GM12878 (cell line): ENCODE measurements around the gene PDS5A. TPM values are rescaled to one million over a fixed set of nuclear protein-coding genes. Genes with fewer than 3 reads are reported as not detected.
A peak's percentile ranks its signal among the peaks of the same experiment; 100 is the strongest.

Experiments used
- ATAC-seq: fragments of 200-7000 bp; cut with Tn5 transposase; 3 replicates; pipeline ENCODE4 v1.9.1; 2020; ENCODE audit warnings: mild to moderate bottlenecking, moderate library complexity
- BruUV-seq: library from RNA; stranded (reverse); fragments of 400-500 nt; replicated peaks from 2 replicates; lab custom pipeline; 2021; lab: Mats Ljungman, UMichigan
- CTCF ChIA-PET: fragments of 300-600 bp; sonication (Branson Sonifier 250); formaldehyde crosslinking; extraction: SDS; loops from one replicate; lab custom pipeline; 2021; ENCODE audit warnings: inconsistent platforms; lab: Yijun Ruan, JAX
- POLR2A ChIA-PET: fragments of 350-600 bp; formaldehyde crosslinking; extraction: SDS; loops from one replicate; lab custom pipeline; 2021; ENCODE audit warnings: inconsistent platforms; lab: Charles Lee
- RAD21 ChIA-PET: fragments of 300-600 bp; sonication (Branson Sonifier 250); formaldehyde crosslinking; loops from one replicate; lab custom pipeline; 2023; ENCODE audit warnings: antibody characterized with exemption; ENCODE audit not compliant: unreplicated experiment; lab: Charles Lee
- SMC1A ChIA-PET: fragments of 300-600 bp; sonication (Branson Sonifier 250); formaldehyde crosslinking; loops from one replicate; lab custom pipeline; 2023; ENCODE audit not compliant: unreplicated experiment, uncharacterized antibody; lab: Charles Lee
- DNase-seq: peaks from one replicate; pipeline ENCODE4 v3.0.0-alpha.2; 2011; ENCODE audit warnings: low read depth, low spot score
- FAIRE-seq: peaks from 3 replicates; lab custom pipeline; 2011; peaks lifted over from hg19 to GRCh38; lab: Jason Lieb, UNC
- H2AFZ ChIP-seq: 2 replicates; pipeline ENCODE4 v1.6.0; 2011; ENCODE audit warnings: low read depth, low read length, control low read depth; ENCODE audit not compliant: control insufficient read depth
- H3K27ac ChIP-seq: 2 replicates; pipeline ENCODE4 v1.5.1; 2011; ENCODE audit warnings: control low read depth; ENCODE audit not compliant: control insufficient read depth, insufficient read depth
- H3K27me3 ChIP-seq, 2 experiments: replicated peaks in 1 of 2; 2 replicates each; pipeline versions ENCODE4 v1.6.0 to v1.6.1; 2011; ENCODE audit warnings: low read length in 1 of 2; ENCODE audit not compliant: control insufficient read depth in 2 of 2, insufficient read depth in 2 of 2
- H3K36me3 ChIP-seq, 2 experiments: 2 replicates each; pipeline ENCODE4 v1.5.1; 2011; ENCODE audit warnings: low read length in 1 of 2; ENCODE audit not compliant: control insufficient read depth in 2 of 2, insufficient read depth in 2 of 2
- H3K4me1 ChIP-seq: 2 replicates; pipeline ENCODE4 v1.6.1; 2011; ENCODE audit warnings: mild to moderate bottlenecking, low read length, moderate library complexity, mixed read lengths; ENCODE audit not compliant: control insufficient read depth, insufficient read depth
- H3K4me2 ChIP-seq: 2 replicates; pipeline ENCODE4 v1.6.0; 2011; ENCODE audit warnings: control low read depth; ENCODE audit not compliant: control insufficient read depth, insufficient read depth
- H3K4me3 ChIP-seq: fragments of 200-600 bp; sonication (generic); 2 replicates; pipeline ENCODE4 v1.5.1; 2016
- H3K79me2 ChIP-seq: 2 replicates; pipeline ENCODE4 v1.6.0; 2011; ENCODE audit warnings: low read length; ENCODE audit not compliant: control insufficient read depth, insufficient read depth
- H3K9ac ChIP-seq: 2 replicates; pipeline ENCODE4 v1.8.0; 2011; ENCODE audit warnings: low read length, control low read depth, mixed read lengths; ENCODE audit not compliant: control insufficient read depth, insufficient read depth
- H3K9me3 ChIP-seq: replicated peaks from 3 replicates; pipeline ENCODE4 v1.5.1; 2011; ENCODE audit warnings: mild to moderate bottlenecking, low read length; ENCODE audit not compliant: control insufficient read depth, insufficient read depth
- H4K20me1 ChIP-seq: 2 replicates; pipeline ENCODE4 v1.6.0; 2011; ENCODE audit not compliant: control insufficient read depth, insufficient read depth
- CBFB ChIP-seq: IDR thresholded peaks from 2 replicates; pipeline ENCODE4 v1.6.1; 2016; ENCODE audit warnings: antibody characterized with exemption, low read depth
- CBX3 ChIP-seq: fragments of 200-600 bp; sonication (generic); IDR thresholded peaks from 2 replicates; pipeline ENCODE4 v1.6.1; 2016; ENCODE audit warnings: low read depth, borderline replicate concordance
- CHD1 ChIP-seq: IDR thresholded peaks from 2 replicates; pipeline ENCODE4 v1.6.1; 2012; ENCODE audit warnings: low read depth, low read length, improper control_type of control experiment
- JUND ChIP-seq: IDR thresholded peaks from 2 replicates; pipeline ENCODE4 v1.6.1; 2012; ENCODE audit warnings: low read depth, mild to moderate bottlenecking, low read length, improper control_type of control experiment, moderate library complexity
- MEF2A ChIP-seq: IDR thresholded peaks from 2 replicates; pipeline ENCODE4 v1.6.1; 2011; ENCODE audit warnings: low read depth, mild to moderate bottlenecking, low read length, moderate library complexity; ENCODE audit not compliant: insufficient read depth
- PAX8 ChIP-seq: fragments of 450-650 bp; IDR thresholded peaks from 2 replicates; pipeline ENCODE4 v1.6.1; 2017; ENCODE audit warnings: mild to moderate bottlenecking, moderate library complexity
- RELA ChIP-seq: fragments of 450-650 bp; IDR thresholded peaks from 2 replicates; pipeline ENCODE4 v1.8.0; 2014; ENCODE audit warnings: borderline replicate concordance; ENCODE audit not compliant: partially characterized antibody
- TCF7 ChIP-seq: IDR thresholded peaks from 2 replicates; pipeline ENCODE4 v1.6.1; 2014; ENCODE audit warnings: antibody characterized with exemption, borderline replicate concordance
- ZNF217 ChIP-seq: fragments of 450-650 bp; IDR thresholded peaks from 2 replicates; pipeline ENCODE4 v1.6.1; 2017; ENCODE audit warnings: antibody characterized with exemption, mild to moderate bottlenecking
- ZNF622 ChIP-seq: fragments of 450-650 bp; IDR thresholded peaks from 2 replicates; pipeline ENCODE4 v1.6.1; 2017; ENCODE audit warnings: mild to moderate bottlenecking, inconsistent platforms
- WGBS: methylation state at CpG from one replicate; pipeline ENCODE4 v1.1.6; 2016; ENCODE audit warnings: low lambda C conversion rate; ENCODE audit not compliant: insufficient replicate concordance, insufficient coverage; ENCODE audit errors: missing lambda C conversion rate; 5-methylcytosine and 5-hydroxymethylcytosine counted together
- in situ Hi-C: fragments of 300-500 bp; cut with MboI; formaldehyde crosslinking; loops from 9 replicates; pipeline ENCODE4 v1.14.3; 2018; ENCODE audit warnings: mixed read lengths
- intact Hi-C: fragments of 100-400 bp; cut with micrococcal nuclease; formaldehyde crosslinking; loops from one replicate; pipeline ENCODE4 v1.14.2; 2022; ENCODE audit not compliant: unreplicated experiment
- polyA plus RNA-seq, 11 experiments: library from polyadenylated mRNA; depleted of rRNA in 4 of 11; unstranded in 6 of 11; stranded (reverse) in 5 of 11; fragments of >200 nt; fragmentation: Nextera tagmentation in 4 of 11; fragmentation: Illumina TruSeq in 1 of 11; extraction: Ambion mirVana in 4 of 11; extraction: Trizol in 1 of 11; gene quantifications; 1 replicate in 1 of 11; 2 replicates in 10 of 11; pipeline versions ENCODE4 v1.2.1 to v1.2.3, GENCODE V29; 2011 to 2016; ENCODE audit warnings: inconsistent platforms in 2 of 11, missing spikeins in 2 of 11, low read depth in 1 of 11
- total RNA-seq, 4 experiments: library from RNA; depleted of rRNA in 3 of 4; stranded (reverse); fragments of >200 nt in 3 of 4; fragmentation: Illumina TruSeq in 1 of 4; extraction: Trizol in 1 of 4; gene quantifications; 2 replicates each; pipeline versions ENCODE4 v1.2.1 to v1.2.3, GENCODE V29; 2013 to 2021
- TF ChIP-seq, protein P1 (sequence below): IDR thresholded peaks from 2 replicates; pipeline ENCODE4 v1.6.1; 2011; ENCODE audit warnings: mild to moderate bottlenecking, low read depth, low read length, moderate library complexity; ENCODE audit not compliant: insufficient replicate concordance
- TF ChIP-seq, protein P2 (sequence below): fragments of 450-650 bp; IDR thresholded peaks from 2 replicates; pipeline ENCODE4 v1.6.1; 2017; ENCODE audit warnings: mild to moderate bottlenecking, moderate library complexity
- TF ChIP-seq, protein P3 (sequence below): fragments of 450-650 bp; formaldehyde crosslinking; IDR thresholded peaks from 2 replicates; pipeline ENCODE4 v1.4.0; 2022; ENCODE audit warnings: mild to moderate bottlenecking, moderate library complexity

Gene PDS5A
- total and polyA plus RNA-seq, 10 of the 15 experiments (the other 5 are each of a cell fraction or from before 2014, with no cell fraction given): 13.7 to 69.7 (median 52.3) TPM

DNA sequence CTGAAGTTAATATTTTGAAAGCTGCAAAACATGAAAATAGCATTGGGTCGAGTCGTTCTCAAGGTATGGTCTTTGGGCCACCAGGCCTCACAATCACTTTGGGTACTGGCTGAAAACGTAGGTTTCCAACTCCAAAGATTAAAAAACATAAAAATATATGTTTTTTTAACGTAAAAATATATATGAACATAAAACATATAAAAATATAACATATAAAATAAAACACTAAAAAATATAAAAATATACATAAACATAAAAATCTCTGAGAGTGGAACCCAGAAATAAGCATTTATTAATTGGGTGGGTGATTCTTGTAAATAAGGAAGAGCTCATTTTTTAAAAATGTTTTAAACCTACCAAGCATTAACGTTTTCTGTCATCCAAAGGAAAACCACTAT lies 666 bp upstream of the PDS5A start:
- ChIA-PET RAD21 (interaction anchor here (0.8 to 1.5 kb wide), 7 partner anchors 10 to 740 kb away, joined by 3 to 7 read pairs (median 4); partner anchors contain the start of genes N4BP2 and UGDH), SMC1A (interaction anchor here (0.6 to 2.3 kb wide), 17 partner anchors 14 to 741 kb away, joined by 3 to 7 read pairs (median 3); no protein-coding TSS in a partner anchor), CTCF (interaction anchor here (0.5 to 1.5 kb wide), 24 partner anchors 8 to 523 kb away, joined by 3 to 11 read pairs (median 4); partner anchors contain the start of gene UGDH), POLR2A (interaction anchor here (0.6 to 0.9 kb wide), 2 partner anchors 10 to 74 kb away, joined by 3 to 4 read pairs; no protein-coding TSS in a partner anchor)
- no TSS peak for BruUV-seq
- 2% methylated on average over 5 of the region's 5 CpGs for WGBS
- Histone ChIP-seq H3K4me2 (peak overlapping the region; percentile 58), H3K27me3 (no peaks in the 10 kb centered on the region), H3K79me2 (peaks cover 45% of the 10 kb centered on the region), H4K20me1 (peaks cover 3% of the 10 kb centered on the region; the same call in 1 of the 2 replicates), H3K36me3 (peaks cover 2 to 6% of the 10 kb centered on the region in 2 experiments; a peak in 3 of 4 replicates), H3K4me3 (peak overlapping the region; percentile 59), H3K9ac (peak overlapping the region; percentile 70), H3K9me3 (no peaks in the 10 kb centered on the region), H2AFZ (peak overlapping the region; percentile 71), H3K4me1 (peaks cover 3% of the 10 kb centered on the region), H3K27ac (peak overlapping the region; percentile 61)
- intact Hi-C loops: loop anchor here (5.0 to 10.0 kb wide), 5 partner anchors 66 to 451 kb away; partner anchors contain the start of genes SMIM14 and UGDH
- DNase-seq (no peak), ATAC-seq (no peak), FAIRE-seq (no peak)
- in situ Hi-C loops: no loop called here
- TF ChIP-seq JUND: no peak
- TF ChIP-seq CBX3: no peak
- TF ChIP-seq CHD1: no peak
- no peak for TF ChIP-seq ZNF217
- TF ChIP-seq, protein P1, sequence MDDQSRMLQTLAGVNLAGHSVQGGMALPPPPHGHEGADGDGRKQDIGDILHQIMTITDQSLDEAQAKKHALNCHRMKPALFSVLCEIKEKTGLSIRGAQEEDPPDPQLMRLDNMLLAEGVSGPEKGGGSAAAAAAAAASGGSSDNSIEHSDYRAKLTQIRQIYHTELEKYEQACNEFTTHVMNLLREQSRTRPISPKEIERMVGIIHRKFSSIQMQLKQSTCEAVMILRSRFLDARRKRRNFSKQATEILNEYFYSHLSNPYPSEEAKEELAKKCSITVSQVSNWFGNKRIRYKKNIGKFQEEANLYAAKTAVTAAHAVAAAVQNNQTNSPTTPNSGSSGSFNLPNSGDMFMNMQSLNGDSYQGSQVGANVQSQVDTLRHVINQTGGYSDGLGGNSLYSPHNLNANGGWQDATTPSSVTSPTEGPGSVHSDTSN: no peak
- no peak for TF ChIP-seq CBFB
- TF ChIP-seq MEF2A: no peak
- TF ChIP-seq ZNF622: no peak
- TF ChIP-seq, protein P2, sequence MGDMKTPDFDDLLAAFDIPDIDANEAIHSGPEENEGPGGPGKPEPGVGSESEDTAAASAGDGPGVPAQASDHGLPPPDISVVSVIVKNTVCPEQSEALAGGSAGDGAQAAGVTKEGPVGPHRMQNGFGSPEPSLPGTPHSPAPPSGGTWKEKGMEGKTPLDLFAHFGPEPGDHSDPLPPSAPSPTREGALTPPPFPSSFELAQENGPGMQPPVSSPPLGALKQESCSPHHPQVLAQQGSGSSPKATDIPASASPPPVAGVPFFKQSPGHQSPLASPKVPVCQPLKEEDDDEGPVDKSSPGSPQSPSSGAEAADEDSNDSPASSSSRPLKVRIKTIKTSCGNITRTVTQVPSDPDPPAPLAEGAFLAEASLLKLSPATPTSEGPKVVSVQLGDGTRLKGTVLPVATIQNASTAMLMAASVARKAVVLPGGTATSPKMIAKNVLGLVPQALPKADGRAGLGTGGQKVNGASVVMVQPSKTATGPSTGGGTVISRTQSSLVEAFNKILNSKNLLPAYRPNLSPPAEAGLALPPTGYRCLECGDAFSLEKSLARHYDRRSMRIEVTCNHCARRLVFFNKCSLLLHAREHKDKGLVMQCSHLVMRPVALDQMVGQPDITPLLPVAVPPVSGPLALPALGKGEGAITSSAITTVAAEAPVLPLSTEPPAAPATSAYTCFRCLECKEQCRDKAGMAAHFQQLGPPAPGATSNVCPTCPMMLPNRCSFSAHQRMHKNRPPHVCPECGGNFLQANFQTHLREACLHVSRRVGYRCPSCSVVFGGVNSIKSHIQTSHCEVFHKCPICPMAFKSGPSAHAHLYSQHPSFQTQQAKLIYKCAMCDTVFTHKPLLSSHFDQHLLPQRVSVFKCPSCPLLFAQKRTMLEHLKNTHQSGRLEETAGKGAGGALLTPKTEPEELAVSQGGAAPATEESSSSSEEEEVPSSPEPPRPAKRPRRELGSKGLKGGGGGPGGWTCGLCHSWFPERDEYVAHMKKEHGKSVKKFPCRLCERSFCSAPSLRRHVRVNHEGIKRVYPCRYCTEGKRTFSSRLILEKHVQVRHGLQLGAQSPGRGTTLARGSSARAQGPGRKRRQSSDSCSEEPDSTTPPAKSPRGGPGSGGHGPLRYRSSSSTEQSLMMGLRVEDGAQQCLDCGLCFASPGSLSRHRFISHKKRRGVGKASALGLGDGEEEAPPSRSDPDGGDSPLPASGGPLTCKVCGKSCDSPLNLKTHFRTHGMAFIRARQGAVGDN: no peak
- TF ChIP-seq RELA: no peak
- TF ChIP-seq, protein P3, sequence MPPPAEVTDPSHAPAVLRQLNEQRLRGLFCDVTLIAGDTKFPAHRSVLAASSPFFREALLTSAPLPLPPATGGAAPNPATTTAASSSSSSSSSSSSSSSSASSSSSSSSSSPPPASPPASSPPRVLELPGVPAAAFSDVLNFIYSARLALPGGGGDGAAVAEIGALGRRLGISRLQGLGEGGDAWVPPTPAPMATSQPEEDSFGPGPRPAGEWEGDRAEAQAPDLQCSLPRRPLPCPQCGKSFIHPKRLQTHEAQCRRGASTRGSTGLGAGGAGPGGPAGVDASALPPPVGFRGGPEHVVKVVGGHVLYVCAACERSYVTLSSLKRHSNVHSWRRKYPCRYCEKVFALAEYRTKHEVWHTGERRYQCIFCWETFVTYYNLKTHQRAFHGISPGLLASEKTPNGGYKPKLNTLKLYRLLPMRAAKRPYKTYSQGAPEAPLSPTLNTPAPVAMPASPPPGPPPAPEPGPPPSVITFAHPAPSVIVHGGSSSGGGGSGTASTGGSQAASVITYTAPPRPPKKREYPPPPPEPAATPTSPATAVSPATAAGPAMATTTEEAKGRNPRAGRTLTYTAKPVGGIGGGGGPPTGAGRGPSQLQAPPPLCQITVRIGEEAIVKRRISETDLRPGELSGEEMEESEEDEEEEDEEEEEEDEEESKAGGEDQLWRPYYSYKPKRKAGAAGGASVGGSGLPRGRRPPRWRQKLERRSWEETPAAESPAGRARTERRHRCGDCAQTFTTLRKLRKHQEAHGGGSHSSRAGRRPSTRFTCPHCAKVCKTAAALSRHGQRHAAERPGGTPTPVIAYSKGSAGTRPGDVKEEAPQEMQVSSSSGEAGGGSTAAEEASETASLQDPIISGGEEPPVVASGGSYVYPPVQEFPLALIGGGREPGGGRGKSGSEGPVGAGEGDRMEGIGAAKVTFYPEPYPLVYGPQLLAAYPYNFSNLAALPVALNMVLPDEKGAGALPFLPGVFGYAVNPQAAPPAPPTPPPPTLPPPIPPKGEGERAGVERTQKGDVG (CRISPR knock-in tag): no peak
- no peak for TF ChIP-seq PAX8
- TF ChIP-seq TCF7: no peak
